NOMO-1 treated with dmso at 0.1 percent for 144 hours (cell line): Measurements from ENCODE around the gene EHMT1.
A peak's percentile ranks its signal among the peaks of the same experiment; 100 is the strongest.

Source experiments
- DNase-seq: peaks from one replicate; lab custom pipeline; 2025; ENCODE audit not compliant: unreplicated experiment; lab: John Stamatoyannopoulos, UW

The EHMT1 gene

DNA sequence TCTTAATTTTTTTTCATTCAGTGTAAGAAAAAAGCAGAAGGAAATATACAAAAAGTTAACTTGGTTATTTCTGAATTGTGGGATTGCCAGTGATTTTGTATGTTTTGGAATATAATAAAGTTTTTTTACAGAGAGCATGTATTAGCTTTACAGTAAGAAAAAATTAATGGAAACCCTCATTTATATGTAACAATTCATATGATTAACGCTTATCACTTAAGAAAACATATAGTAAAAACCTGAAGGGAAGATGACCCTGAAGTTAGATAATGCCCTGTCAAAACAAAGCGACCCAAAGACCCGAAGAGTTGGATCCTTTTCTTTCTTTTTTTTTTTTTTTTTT is 52.4 kb downstream of the EHMT1 start:
- DNase-seq, result no peak

DNA sequence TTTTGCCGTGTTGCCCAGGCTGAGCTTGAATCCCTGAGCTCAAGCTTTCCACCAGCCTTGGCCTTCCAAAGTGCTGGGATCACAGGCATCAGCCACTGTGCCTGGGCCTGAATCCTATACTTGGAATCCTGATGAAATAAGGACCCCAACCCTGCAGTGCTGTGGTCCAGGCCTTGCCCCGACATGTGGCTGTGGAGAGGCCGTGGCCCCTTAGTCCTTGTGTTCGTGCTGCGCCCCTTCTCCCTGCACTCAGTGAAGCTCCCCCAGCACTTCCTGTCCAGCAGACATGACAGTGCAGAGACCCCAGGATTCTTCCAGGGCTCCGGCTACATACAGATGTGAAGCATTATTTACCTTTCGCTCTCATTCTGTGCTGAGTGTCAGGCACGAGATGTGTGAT is 52.9 kb downstream of the EHMT1 start:
- no peak for DNase-seq

DNA sequence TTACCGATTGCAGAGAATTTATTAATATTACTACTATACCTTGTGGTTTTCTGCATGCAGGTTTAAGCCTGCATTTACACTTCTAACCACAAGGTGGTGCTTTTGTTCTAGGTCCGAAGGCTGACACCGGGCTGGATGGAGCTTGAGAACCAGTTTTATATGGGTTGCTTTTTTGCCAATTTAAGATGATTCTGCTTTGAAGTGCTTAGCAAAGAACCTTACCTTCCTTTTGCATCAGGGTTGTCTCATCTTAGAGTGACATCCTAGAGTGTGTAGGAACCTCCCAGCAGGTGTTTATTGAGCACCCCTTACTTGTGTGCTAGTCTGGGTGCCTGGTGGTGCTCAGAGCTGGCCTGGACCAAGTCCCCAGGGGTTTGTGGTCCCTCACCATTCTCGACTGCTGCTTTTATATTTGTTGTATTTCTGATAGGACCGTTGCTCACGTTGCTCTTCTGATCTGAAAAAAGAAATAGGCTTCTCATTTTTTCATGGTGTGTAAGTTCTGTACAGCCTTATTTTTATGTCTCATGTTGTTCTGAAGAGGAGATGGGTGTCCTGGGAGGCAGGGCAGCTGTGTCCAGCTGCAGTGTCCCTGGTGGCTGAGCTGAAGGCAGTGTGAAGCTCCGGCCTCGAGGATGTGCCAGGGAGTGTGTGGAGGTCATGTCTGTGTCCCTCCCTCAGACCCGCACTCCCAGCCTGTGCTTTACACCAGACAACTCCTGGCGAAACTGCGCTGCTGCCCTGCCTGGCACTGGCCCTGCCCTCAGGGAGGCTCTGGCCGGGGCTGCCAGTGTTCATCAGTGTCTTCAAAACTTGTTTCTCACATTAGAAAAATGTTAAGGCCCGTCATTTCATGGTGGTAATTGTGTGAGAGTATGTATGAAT is 54.3 kb downstream of the EHMT1 start:
- DNase-seq, result peak; percentile 51

DNA sequence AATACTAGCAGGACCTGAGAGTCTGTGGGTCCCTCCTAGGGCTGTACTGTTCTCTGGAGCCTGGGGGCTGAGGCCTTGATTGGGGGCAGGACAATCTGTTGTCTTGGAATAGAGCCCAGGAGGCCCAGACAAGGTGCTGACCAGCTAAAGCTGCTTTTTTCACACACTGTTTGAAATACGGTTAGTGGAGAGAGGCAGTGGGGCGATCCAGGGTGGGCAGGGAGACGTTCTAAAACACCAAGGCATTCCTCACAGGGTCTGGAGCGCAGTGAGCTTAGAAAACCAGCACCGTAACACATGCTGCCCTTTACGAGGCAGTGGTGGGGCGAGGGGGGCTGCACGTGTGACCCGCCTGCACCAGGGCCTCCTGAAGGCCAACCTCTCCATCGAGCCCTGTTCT is 55.1 kb downstream of the EHMT1 start:
- no peak for DNase-seq

DNA sequence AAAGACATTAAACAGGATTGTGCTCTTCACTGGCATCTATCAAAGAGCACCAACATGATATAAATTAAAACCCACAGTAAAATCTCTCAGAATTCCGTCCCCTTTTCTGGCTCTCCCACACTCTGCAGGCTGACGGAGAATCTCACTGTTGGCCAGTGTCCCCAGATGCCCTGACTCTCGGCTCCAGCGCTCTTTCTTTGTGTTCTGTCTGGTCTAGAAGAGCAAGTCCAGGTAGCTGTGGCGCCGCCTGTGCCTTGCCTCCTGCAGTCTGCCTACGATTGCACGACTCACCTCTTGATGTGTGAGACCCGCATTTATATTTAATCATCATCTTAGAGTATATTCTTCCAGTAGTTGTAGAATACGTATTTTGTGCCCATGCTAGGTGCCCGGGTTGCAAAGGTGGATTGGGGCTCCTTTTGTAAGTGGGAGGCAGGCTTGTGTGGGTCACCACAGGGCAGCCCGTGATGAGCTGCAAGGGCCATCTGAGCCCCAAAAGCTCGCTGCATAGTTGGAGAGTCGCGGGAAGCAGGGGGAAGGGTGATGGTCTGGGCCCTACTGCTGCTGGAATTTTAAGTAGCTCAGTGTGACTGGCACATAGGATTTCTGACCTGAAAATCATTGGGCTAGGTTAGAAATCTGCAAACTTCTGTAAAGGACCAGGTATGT is 55.6 kb downstream of the EHMT1 start:
- DNase-seq, result no peak

DNA sequence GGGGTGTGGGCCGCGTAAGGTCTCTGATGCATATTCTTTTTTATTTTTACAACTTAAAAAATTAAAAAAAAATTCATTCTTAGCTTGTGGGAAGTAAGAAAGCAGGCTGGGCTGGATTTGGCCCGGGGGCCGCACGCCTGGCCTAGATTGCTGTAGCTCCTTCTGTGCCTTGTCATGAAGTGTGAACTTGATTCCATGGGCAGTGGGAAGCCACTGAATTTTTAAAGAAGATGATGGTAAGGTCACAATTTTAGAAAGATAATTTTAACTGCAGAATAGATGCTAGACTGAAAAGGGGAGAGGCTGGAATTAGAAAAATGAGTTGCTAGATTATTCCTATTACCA is 56.1 kb downstream of the EHMT1 start:
- no peak for DNase-seq

DNA sequence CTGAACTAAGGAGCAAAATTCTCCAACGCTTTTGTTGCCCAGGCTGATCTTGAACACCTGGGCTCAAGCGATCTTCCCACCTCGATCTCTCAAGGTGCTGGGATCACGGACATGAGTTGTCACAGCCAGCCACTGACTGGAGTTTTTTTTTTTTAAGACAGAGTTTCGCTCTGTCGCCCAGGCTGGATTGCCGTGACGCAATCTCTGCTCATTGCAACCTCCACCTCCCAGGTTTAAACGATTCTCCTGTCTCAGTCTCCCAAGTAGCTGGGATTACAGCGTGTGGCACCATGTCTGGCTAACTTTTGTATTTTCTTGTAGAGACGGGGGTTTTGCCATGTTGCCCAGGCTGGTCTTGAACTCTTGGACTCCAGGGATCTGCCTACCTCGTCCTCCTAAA is 58.2 kb downstream of the EHMT1 start:
- no peak for DNase-seq

DNA sequence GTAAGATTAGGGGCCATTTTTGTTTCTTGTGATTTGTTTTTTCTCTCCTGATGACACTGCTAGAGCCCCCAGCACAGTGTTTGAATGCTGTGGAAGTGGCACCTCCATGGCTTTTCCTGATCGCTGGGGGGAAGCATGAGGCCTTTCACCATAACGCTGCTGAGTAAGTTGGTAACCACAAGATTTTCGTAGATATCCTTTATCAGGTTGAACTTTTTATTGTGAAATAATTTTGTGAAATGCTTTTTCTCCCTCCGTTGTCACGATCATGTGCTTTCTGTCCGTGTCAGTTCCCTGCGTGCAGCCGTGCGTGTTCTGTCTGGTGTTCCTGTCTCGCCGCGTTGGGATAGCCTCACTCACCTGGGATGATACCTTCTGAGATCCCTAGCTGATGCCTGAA is 59.4 kb downstream of the EHMT1 start:
- no peak for DNase-seq

DNA sequence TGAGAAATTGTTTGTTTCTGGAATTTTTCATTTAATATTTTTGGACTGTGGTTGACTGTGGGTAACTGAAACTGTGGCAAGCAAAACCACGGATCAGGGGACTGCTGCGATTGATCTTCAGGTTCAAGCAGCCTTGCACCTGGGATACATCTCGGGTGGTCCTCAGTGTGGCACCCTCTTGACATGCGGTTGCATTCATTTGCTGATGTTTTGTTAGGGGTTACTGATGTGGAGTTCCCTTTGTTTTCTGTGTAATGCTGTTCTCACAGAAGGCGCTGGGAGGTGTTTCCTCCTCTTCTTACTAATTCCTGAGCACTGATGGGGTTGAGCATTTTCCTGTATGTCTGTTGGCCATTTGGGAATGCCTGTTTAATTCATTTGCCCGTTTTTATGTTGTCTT is 60.4 kb downstream of the EHMT1 start:
- no peak for DNase-seq

DNA sequence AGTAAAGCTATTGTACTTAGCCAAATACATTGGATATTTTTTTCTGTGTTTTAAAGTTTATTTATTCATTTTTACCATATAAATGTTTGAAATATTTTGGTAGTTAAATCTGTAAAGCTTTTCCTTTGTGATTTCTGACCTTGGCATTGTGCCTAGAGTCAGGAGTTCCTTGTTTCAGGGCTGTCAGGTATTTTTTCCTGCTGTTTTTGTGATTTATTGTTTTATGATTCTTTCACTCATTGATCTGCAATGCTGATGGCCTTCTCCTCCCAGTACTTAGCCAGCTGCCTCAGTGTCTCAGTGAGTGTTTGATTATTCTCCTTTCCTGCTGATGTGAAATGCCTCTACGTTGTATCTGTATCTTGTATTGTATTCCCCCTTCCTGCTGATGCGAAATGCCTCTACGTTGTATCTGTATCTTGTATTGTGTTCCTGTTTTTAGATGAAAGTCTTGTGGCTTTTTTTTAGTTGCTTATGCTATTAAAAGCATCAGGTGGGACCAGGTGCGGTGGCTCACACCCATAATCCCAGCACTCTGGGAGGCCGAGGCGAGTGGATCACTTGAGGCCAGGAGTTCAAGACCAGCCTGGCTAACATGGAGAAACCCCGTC is 61.0 kb downstream of the EHMT1 start:
- no peak for DNase-seq

DNA sequence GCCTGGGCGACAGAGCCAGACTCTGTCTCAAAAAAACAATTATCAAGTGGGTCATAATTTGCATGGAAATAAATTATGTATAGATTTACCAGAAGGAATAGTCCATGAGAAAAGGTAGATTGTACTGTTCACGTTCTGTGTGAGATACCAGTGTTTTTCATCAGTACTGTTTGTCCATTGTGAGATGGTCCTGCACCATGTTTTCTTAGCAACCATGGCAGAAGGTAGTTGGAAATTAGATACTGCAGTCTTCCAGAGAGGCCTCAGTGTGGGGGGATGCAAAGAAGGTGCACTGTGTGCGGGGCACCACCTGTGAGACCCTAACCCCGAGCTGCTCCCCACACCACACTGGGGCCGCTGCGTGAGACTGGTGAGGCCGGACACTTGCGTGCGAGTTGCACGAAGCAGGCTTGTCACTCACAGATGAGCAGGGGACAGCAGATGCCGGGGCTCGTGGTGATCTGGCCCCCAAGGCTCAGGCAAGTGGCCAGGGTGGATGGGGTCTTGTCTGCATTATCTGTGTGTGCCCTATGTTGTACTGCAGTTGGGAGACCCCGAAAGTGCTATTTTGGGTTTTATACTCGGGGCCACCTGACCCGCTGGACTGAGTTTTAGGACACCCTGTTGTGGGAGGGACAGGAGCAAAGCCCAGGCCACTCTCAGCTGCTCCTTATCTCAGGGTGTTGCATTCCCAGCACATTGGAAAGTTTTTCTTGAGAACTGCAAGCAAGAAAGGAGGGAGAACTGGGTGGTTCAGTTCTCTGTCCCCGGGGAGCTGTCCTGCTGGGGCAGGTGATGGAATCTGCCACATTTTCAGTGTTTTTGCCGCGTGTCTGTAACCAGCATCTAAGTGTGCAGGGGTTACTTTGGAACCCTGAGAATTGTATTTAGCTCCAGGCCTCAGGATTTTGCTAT is 61.9 kb downstream of the EHMT1 start:
- DNase-seq, result no peak

DNA sequence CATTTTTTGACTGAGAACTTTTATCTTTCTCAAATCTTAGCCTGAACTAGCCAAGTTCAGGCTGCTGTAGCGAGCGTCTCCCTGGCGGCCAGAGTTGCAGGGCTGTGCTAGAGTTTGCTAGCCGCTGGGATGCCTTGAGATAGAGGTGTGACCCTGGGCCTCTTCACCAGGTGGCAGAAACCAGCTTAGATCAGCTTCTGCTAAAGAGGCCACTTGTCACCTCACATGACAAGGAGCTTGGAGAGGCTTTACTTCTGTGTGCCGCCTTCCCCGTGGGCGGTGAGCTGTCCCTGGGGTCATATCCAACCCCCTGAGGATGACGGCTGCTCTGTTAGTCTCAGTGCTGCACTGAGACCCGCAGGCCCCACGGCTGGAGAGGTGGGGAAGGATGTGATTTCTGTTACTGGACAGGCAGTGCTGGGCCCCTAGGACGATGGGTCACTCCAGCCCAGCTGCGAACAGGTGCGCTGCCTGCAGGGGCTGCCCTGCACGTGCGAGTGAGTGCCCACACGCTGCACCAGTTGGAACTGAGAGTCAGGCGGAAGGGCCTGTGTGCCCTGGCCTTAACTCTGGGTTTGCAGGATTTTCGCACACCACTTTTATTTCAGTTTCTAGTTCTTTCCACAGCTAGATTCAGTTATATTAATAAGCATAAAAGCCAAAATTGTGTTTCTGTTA is 63.8 kb downstream of the EHMT1 start:
- no peak for DNase-seq

DNA sequence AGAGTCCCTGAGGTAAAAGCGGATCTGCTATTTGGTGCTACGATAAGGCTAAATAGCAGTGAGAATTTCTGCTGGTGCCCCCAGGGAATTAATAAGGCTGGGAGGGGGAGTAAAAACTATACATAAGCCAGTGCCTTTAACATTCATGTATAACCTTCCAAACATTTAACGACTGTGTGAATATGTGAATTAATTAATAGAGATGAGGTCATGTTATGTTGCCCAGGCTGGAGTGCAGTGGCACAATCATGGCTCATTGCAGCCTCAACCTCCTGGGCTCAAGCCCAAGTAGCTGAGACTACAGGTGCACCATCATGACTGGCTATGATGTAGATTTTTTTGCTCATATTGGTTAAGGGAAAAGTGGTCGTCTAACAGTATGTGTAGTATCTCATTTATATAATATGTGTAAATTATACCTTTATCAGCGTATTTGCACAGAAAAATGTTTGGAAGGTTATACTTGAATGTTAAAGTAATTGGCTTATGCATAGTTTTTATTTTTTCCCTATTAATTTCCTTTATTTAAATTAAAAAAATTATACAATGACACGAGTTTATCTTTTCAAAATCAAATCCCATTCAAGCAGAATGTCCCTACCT is 64.6 kb downstream of the EHMT1 start:
- DNase-seq, result no peak

DNA sequence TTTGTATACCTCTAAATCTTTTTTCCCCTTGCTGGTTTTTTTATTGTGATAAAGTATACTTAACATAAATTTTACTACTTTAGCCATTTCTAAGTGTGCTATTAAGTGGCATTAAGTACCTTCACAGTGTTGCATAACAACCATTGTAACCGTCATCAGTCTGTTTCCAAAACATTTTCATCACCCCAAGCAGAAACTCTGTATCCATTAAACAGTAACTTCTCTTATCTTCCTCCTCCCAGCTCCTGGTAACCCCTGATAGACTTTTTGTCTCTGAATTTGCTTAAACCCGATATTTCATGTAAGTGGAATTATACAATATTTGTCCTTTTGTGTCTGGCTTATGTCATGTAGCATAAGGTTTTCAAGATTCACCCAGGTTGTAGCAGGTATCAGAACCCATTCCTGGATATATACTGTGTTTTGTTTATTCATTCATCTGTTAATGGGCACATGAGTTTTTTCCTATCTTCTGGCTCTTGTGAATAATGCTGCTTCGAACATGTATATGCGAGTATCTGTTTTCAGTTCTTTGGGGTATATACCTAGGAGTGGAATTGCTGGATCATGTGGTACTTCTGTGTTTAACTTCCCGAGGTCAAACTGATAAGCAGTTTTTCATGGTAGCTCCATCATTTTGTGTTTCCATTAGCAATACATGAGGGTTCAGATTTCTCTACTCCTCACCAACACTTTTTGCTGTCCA is 66.4 kb downstream of the EHMT1 start:
- DNase-seq, result peak; percentile 14

DNA sequence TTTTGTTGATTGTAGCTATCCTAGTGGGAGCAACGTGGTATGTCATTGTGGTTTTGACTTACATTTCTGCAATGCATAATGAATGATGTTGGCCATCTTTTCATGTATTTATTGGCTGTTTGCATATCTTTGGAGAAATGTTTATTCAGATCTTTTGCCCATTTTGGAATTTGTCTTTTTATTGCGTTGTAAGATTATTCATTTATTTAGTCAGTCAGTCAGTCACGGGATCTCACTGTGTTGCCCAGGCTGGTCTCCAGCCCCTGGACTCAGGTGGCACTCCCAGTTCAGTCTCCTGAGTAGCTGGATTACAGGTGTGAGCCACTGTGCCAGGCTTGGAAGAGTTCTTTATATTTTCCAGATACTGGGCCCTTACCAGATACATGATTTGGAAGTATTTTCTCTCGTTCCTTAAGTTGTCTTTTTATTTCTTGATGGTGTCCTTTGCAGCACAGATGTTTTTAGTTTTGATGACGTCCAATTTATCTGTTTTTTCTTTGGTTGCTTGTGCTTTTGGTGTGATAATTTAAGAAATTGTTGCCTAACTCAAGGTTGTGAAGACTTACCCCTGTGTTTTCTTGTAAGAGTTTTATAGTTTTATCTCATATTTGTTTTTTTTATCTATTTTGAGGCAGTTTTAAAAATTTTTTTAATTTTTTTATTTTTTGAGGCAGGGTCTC is 67.1 kb downstream of the EHMT1 start:
- DNase-seq, result no peak

DNA sequence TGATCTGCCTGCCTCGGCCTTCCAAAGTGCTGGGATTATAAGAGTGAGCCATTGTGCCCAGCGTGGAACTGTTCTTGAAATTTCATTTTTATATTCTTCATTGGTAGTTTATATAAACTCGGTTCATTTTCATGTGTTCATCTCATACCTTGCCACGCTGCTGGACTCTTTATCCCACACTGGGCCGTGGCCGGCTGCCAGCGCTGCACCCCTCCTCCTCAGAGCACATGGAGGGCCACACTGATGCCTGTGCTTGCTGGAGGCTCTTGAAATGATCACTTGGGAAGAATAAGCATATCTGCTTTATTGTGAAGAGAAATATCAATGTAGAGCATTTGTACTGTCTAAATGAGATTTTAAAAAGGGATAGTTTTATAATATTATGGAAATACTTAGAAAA is 69.5 kb downstream of the EHMT1 start:
- DNase-seq, result no peak

DNA sequence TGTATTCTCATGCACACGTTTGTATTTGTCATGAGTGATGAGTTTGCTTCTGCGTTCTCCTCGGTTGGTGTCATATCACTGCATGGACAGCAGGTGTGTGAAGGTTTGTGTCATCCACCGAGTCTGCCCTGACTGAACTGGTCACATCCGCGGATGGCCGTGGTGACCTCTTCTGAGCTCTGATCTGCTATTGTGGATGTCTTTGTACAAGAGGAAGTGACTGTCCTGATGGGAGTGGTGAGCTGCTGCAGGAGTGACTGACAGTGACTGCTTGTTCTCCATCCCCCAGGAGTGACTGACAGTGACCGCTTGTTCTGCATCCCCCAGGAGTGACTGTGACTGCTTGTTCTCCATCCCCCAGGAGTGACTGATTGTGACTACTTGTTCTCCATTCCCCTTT is 69.9 kb downstream of the EHMT1 start:
- DNase-seq, result no peak

DNA sequence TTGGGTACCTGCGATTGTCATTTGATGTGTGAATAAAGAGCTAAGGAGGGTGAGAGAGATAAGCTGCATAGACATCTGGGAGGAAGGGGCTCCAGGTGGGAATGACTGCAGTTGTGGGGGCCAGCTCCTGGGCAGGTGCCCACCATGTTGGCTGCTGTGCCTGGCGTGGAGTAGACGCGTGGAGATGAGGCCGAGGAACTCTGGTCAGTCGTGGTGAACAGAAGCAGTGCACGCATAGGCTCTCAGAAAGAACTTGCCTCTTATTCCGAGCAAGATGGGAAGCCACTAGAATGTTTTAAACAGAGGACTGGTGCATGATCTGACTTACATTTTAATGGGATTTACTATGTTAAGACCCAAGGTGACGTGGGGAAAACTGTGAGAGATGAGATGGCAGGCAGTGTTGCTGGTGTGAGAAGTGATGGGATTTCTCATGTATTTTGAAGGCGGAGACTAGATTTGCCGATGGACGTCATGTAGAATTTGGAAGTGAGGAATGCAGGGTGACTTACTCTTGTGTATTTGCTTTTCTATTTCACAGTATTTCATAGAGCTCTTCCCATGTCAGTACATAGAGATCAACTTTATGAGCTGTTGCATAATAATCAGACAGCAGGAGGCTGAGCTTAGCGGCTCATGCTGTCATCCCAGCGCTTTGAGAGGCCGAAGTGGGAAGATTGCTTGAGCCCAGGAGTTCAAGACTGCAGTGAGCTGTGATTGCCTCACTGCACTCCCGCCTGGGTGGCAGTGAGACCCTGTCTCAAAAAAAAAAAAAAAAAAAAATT is 71.1 kb downstream of the EHMT1 start:
- peak; percentile 24 for DNase-seq
